Transverse colon (tissue), 4 donors: ENCODE data around the gene PC. TPM values are rescaled to one million over a fixed set of nuclear protein-coding genes. Genes with fewer than 3 reads are reported as not detected.

Experiments
- DNase-seq: peaks from one replicate; pipeline ENCODE4 v3.0.0-alpha.2; 2019
- H3K27ac ChIP-seq, 4 donors: fragments of 200-600 bp; sonication (generic); 2 replicates each; pipeline ENCODE4 v1.5.1; 2016 to 2018; ENCODE audit warnings: inconsistent platforms in 4 of 4
- H3K27me3 ChIP-seq: fragments of 200-600 bp; sonication (generic); 2 replicates; pipeline ENCODE4 v1.5.1; 2017; ENCODE audit warnings: inconsistent platforms
- H3K36me3 ChIP-seq, 4 donors: fragments of 200-600 bp; sonication (generic); 2 replicates each; pipeline ENCODE4 v1.5.1; 2017 to 2019; ENCODE audit warnings: inconsistent platforms in 4 of 4
- H3K4me1 ChIP-seq, 4 donors: fragments of 200-600 bp; sonication (generic); 2 replicates each; pipeline ENCODE4 v1.5.1; 2017 to 2020; ENCODE audit warnings: inconsistent platforms in 4 of 4
- H3K4me3 ChIP-seq, 4 donors: fragments of 200-600 bp; sonication (generic); 1 replicate in 1 of 4; 2 replicates in 3 of 4; pipeline versions ENCODE4 v1.5.1 to v1.6.1; 2017 to 2019; ENCODE audit warnings: inconsistent platforms in 4 of 4
- H3K9me3 ChIP-seq, 2 donors: fragments of 200-600 bp; sonication (generic); 2 replicates each; pipeline ENCODE4 v1.5.1; 2017 to 2019; ENCODE audit warnings: inconsistent platforms in 2 of 2
- CTCF ChIP-seq, 5 experiments: fragments of 200-600 bp in 3 of 5; fragments of 450-650 bp in 2 of 5; sonication (generic) in 3 of 5; IDR thresholded peaks; 1 replicate in 2 of 5; 2 replicates in 3 of 5; pipeline ENCODE4 v1.5.1; 2016 to 2017; ENCODE audit warnings: antibody characterized with exemption in 5 of 5, inconsistent platforms in 3 of 5, mild to moderate bottlenecking in 2 of 5, moderate library complexity in 1 of 5
- EP300 ChIP-seq: sonication (generic); formaldehyde crosslinking; IDR thresholded peaks from one replicate; pipeline ENCODE4 v1.6.1; 2017; ENCODE audit warnings: antibody characterized with exemption, low read depth
- POLR2A ChIP-seq: fragments of 450-650 bp; IDR thresholded peaks from one replicate; pipeline ENCODE4 v1.6.1; 2016; ENCODE audit warnings: antibody characterized with exemption, mild to moderate bottlenecking, moderate library complexity
- POLR2AphosphoS5 ChIP-seq, 3 donors: sonication (generic); formaldehyde crosslinking; IDR thresholded peaks; one replicate each; pipeline ENCODE4 v1.6.1; 2016; ENCODE audit warnings: antibody characterized with exemption in 3 of 3
- WGBS, 2 donors: methylation state at CpG; one replicate each; pipeline ENCODE4 v1.1.5; 2018; ENCODE audit warnings: low coverage in 1 of 2; 5-methylcytosine and 5-hydroxymethylcytosine counted together
- in situ Hi-C, 4 donors: fragments of 200-750 bp; cut with MboI; loops; one replicate each; pipeline versions ENCODE4 v1.15.0 to v1.15.1; 2017; ENCODE audit warnings: low sequenced_read_pairs in 3 of 4, low pct_ligation_motif_present in 1 of 4, low pct_unique_long_range_greater_than_20kb in 1 of 4
- intact Hi-C: fragments of 100-400 bp; cut with DNase I; formaldehyde crosslinking; loops from one replicate; pipeline ENCODE4 v1.15.1; 2023; ENCODE audit warnings: low total_unique reads
- total RNA-seq, 4 donors: library from RNA; depleted of rRNA; stranded (reverse); fragments of >200 nt; gene quantifications; one replicate each; pipeline ENCODE4 v1.1.0, GENCODE V29; 2016

Gene PC
- total RNA-seq, 4 donors from 2014 or later: 14.9 to 246 (median 38.1) TPM

GRCh38 chr11:66857927-66858185, 100.3 kb downstream of the PC start:
- Histone ChIP-seq H3K36me3 (no peaks in the 10 kb centered on the region), H3K9me3 (no peaks in the 10 kb centered on the region), H3K4me1 (peaks cover 6 to 17% (median 12%) of the 10 kb centered on the region in 4 donors), H3K27ac (peak overlapping the region in 1 of 4 donors; percentile 90), H3K27me3 (no peaks in the 10 kb centered on the region), H3K4me3 (peak overlapping the region in 1 of 4 donors; percentile 72)
- WGBS, 2 donors: 98% methylated on average over 19 of the region's 19 CpGs; no CpG with 5 or more reads in 1 of the 2 donors
- DNase-seq: no peak
- in situ Hi-C loops: no loop called here
- TF ChIP-seq CTCF (IDR thresholded peaks at IDR 0.05) (no peak), POLR2A (no peak), POLR2AphosphoS5 (IDR thresholded peaks at IDR 0.05) (no peak), EP300 (no peak)
- intact Hi-C loops: no loop called here

GRCh38 chr11:66857234-66857926, 100.8 kb downstream of the PC start:
- no peaks in the 10 kb centered on the region for H3K27me3 ChIP-seq
- in situ Hi-C loops: no loop called here
- no peaks in the 10 kb centered on the region for H3K9me3 ChIP-seq
- intact Hi-C loops: no loop called here
- 33% methylated on average over 37 of the region's 47 CpGs; no CpG with 5 or more reads in 1 of the 2 donors for WGBS, 2 donors
- no peaks in the 10 kb centered on the region for H3K36me3 ChIP-seq
- peaks cover 6 to 17% (median 12%) of the 10 kb centered on the region in 4 donors for H3K4me1 ChIP-seq
- TF ChIP-seq POLR2AphosphoS5 (IDR thresholded peaks at IDR 0.05): no peak
- TF ChIP-seq CTCF (IDR thresholded peaks at IDR 0.05): no peak
- peak overlapping the region; percentile 89 to 93 (median 91) for H3K27ac ChIP-seq
- no peak for DNase-seq
- H3K4me3 ChIP-seq: peak overlapping the region; percentile 22 to 72 (median 56)

GRCh38 chr11:66856496-66857233, 101.5 kb downstream of the PC start, which contains the start of gene LRFN4:
LRFN4 (plus strand) TSS chr11:66857064; CDS start chr11:66857745, 681 bp downstream.
- peak; percentile 59 for DNase-seq
- Histone ChIP-seq H3K9me3 (no peaks in the 10 kb centered on the region), H3K4me3 (peak within 1 kb of the TSS; percentile 55 to 72 (median 57)), H3K27me3 (no peaks in the 10 kb centered on the region), H3K27ac (peak within 1 kb of the TSS; percentile 89 to 93 (median 91)), H3K36me3 (no peaks in the 10 kb centered on the region), H3K4me1 (peaks cover 6 to 17% (median 12%) of the 10 kb centered on the region in 4 donors)
- WGBS, 2 donors: 1% methylated on average over 57 of the region's 103 CpGs; no CpG with 5 or more reads in 1 of the 2 donors
- TF ChIP-seq CTCF (IDR thresholded peaks at IDR 0.05): no peak
- TF ChIP-seq EP300: no peak
- no peak for TF ChIP-seq POLR2A
- no peak for TF ChIP-seq POLR2AphosphoS5 (IDR thresholded peaks at IDR 0.05)
- in situ Hi-C loops (no loop called here), intact Hi-C loops (no loop called here)
